ENCODE results near the gene MICB. TPM values are rescaled to one million over a fixed set of nuclear protein-coding genes. Genes with fewer than 3 reads are reported as not detected.
"Not testable (repeated sequence)": the region's sequence is repeated elsewhere in the genome, so short reads cannot be mapped to it uniquely, and the experiment has no call there.

MICB gene
- total and polyA plus RNA-seq, 2 of the 8 experiments (the other 6 are each of a cell fraction or from before 2014, with no cell fraction given), result 16.2 to 25.3 TPM

DNA sequence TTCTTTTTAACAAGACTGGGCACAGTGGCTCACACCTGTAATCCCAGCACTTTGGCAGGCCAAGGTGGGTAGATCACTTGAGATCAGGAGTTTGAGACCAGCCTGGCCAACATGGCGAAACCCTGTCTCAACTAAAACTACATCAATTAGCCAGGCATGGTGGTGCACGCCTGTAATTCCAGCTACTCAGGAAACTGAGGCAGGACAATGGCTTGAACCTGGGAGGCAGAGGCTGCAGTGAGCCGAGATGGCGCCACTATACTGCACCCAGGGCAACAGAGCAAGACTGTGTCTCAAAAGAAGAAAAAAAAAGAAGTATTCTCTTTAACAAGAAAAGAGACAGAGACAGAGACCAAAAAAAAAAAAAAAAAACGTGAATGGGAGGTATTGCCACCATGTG, 38.1 kb upstream of the MICB start:
- not testable (repeated sequence) for FAIRE-seq; H3K79me2 ChIP-seq (ENCODE audit: control insufficient read depth in 1 of 2, insufficient read depth in 2 of 2, low read length in 2 of 2); H3K4ac ChIP-seq (replicated peaks; ENCODE audit: insufficient read length, low read depth, low read length); H2BK5ac ChIP-seq (ENCODE audit: low read depth, low read length); H3K36me3 ChIP-seq (ENCODE audit: control insufficient read depth in 2 of 4, insufficient read depth in 4 of 4, low read length in 3 of 4); H2BK120ac ChIP-seq (replicated peaks; ENCODE audit: low read depth, low read length); H3K23me2 ChIP-seq (ENCODE audit: low read depth, low read length); H3K9me3 ChIP-seq (ENCODE audit: insufficient read depth in 2 of 2, low read depth in 1 of 2, low read length in 1 of 2); H4K20me1 ChIP-seq (replicated peaks in 1 of 2; ENCODE audit: control insufficient read depth in 1 of 2, insufficient read depth in 2 of 2, low read length in 2 of 2); H3K4me3 ChIP-seq (ENCODE audit: extremely low read depth in 1 of 4, insufficient read depth in 2 of 4, low read depth in 3 of 4, low read length in 4 of 4); H4K91ac ChIP-seq (replicated peaks; ENCODE audit: insufficient read length, low read length); H4K5ac ChIP-seq (ENCODE audit: insufficient read length, low read depth, low read length); H3K27ac ChIP-seq (ENCODE audit: low read depth, low read length); H3K23ac ChIP-seq (ENCODE audit: insufficient read length); H2AFZ ChIP-seq (ENCODE audit: low read length); H3K4me1 ChIP-seq (replicated peaks in 1 of 4; ENCODE audit: control insufficient read depth in 3 of 4, insufficient read depth in 4 of 4, low read length in 3 of 4); H3K9ac ChIP-seq (replicated peaks in 1 of 4; ENCODE audit: extremely low read depth in 1 of 4, low read depth in 3 of 4, low read length in 3 of 4); H3K18ac ChIP-seq (ENCODE audit: extremely low read depth, low read length); H3K14ac ChIP-seq (ENCODE audit: insufficient read length); H3K4me2 ChIP-seq (ENCODE audit: insufficient read depth in 1 of 2, low read depth in 2 of 2, low read length in 2 of 2); H2BK20ac ChIP-seq (ENCODE audit: low read length); H2BK15ac ChIP-seq (ENCODE audit: low read length); H4K8ac ChIP-seq (ENCODE audit: extremely low read depth, insufficient read depth, low read length); H3K79me1 ChIP-seq (ENCODE audit: low read depth, low read length); H3K56ac ChIP-seq (replicated peaks; ENCODE audit: insufficient read length, low read depth, low read length); H2BK12ac ChIP-seq (ENCODE audit: low read depth, low read length); H2AK5ac ChIP-seq (ENCODE audit: low read depth, low read length)
- peak in 1 of 2 experiments; percentile 10 for DNase-seq (ENCODE audit: low read depth in 1 of 2, low spot score in 2 of 2)
- ChIA-PET CTCF (ENCODE audit: partially characterized antibody) (interaction anchor here (0.6 kb wide), 1 partner anchor 82 kb away, joined by 3 read pairs; no protein-coding TSS in a partner anchor), POLR2A (ENCODE audit: partially characterized antibody) (interaction anchor here (0.6 to 0.7 kb wide), 2 partner anchors 20 to 541 kb away, joined by 3 read pairs; no protein-coding TSS in a partner anchor)
- H3K27me3 ChIP-seq (replicated peaks in 1 of 4; ENCODE audit: control insufficient read depth in 3 of 4, extremely low read depth in 1 of 4, insufficient read depth in 3 of 4, low read length in 3 of 4), result peaks cover 0 to 12% (median 0%) of the 10 kb centered on the region in 4 experiments; a peak in 3 of 7 replicates
- 83% methylated on average over 5 of the region's 5 CpGs; no CpG with 5 or more reads in 1 of the 2 experiments for WGBS, 2 experiments (ENCODE audit: extremely low coverage in 1 of 2, insufficient coverage in 1 of 2, insufficient read length in 1 of 2, insufficient replicate concordance in 2 of 2, low coverage in 1 of 2, low lambda C conversion rate in 2 of 2, missing lambda C conversion rate in 1 of 2)
